AG10803 (cell line): ENCODE measurements around the gene ZNF428.

ENCODE experiments used
- DNase-seq: peaks from one replicate; pipeline ENCODE4 v3.0.0; 2010; ENCODE audit warnings: low read depth
- H3K4me3 ChIP-seq: 2 replicates; pipeline ENCODE4 v1.5.1; 2011; ENCODE audit warnings: mild to moderate bottlenecking, low read length, control low read depth
- TF ChIP-seq, protein P1 (sequence below): conservative IDR thresholded peaks from 2 replicates; pipeline ENCODE4 v1.5.1; 2011; ENCODE audit warnings: mild to moderate bottlenecking, low read length, control low read depth, inconsistent platforms

The ZNF428 gene

GRCh38 chr19:43616954-43617353 is 2.5 kb downstream of the ZNF428 start:
- TF ChIP-seq, protein P1, sequence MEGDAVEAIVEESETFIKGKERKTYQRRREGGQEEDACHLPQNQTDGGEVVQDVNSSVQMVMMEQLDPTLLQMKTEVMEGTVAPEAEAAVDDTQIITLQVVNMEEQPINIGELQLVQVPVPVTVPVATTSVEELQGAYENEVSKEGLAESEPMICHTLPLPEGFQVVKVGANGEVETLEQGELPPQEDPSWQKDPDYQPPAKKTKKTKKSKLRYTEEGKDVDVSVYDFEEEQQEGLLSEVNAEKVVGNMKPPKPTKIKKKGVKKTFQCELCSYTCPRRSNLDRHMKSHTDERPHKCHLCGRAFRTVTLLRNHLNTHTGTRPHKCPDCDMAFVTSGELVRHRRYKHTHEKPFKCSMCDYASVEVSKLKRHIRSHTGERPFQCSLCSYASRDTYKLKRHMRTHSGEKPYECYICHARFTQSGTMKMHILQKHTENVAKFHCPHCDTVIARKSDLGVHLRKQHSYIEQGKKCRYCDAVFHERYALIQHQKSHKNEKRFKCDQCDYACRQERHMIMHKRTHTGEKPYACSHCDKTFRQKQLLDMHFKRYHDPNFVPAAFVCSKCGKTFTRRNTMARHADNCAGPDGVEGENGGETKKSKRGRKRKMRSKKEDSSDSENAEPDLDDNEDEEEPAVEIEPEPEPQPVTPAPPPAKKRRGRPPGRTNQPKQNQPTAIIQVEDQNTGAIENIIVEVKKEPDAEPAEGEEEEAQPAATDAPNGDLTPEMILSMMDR = no peak
- no peak for DNase-seq
- no peak overlapping the region for H3K4me3 ChIP-seq

DNA sequence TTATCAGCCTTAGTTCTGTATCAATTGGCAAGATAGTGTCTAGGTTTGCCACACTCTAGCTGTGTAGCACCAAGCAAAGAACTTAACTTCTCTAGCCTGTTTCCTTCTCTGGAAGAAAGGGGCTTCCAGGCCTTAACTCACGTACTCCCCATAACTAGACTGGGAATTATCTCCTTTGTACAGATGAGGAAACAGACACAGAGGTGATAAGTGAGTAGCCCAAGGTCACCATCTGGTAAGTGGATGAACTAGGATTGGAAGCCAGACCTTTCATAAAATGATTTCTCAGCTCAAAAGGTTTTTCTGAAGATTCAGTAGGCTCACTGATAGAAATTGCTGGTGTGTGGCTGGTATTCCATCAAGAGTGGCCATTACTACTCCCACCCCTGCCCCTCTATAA is 3.1 kb downstream of the ZNF428 start:
- H3K4me3 ChIP-seq = no peak overlapping the region
- no peak for DNase-seq

DNA sequence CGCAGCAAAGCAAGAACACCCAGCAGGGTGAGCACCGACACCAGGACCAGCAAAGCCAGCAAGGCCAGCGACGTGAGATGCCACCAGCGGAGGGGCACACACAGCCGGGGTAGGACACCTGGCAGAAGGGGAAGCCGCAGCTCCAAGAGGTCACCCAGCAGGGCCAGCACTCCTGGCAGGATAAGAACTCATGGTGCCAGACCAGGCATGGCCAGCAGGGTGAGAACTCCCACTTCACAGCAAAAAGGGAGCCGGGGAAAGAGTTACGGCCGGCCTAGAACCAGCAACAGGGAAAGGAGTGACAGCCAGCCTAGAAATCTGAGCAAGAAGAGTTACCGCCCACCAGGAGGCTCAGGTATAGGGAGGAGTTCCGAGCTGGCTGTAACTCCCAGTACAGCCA is 7.1 kb downstream of the ZNF428 start:
- no peak overlapping the region for H3K4me3 ChIP-seq
- TF ChIP-seq, protein P1 = no peak
- no peak for DNase-seq

More for the DNA sequence above, 3.1 kb downstream of the ZNF428 start:
- TF ChIP-seq, protein P1 = no peak

DNA sequence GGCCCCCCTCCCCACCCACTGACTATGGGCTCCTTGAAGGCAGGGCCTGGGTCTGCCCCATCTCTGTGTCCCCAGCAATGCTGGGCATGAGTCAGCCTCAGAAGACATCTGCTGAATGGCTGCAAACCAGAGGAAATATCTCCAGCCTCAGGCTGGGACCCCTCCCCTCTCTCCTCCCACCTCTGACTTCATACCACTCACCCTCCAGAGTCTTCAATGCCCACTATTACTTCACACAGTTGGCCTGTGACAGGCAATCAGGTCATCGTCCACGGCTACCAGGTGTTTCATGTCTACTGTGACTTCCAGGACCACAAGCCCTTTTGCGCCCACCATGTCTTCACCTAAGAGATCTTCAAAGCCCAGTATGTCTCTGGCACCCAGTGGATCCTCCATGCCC is 7.6 kb downstream of the ZNF428 start, which contains the start of gene SRRM5:
TSS of gene SRRM5 (plus strand) at position 301 of the 400 bp plus-strand sequence. CDS start at position 335, 34 bp downstream.
- DNase-seq = no peak
- no peak within 1 kb of the TSS for H3K4me3 ChIP-seq
- TF ChIP-seq, protein P1 = no peak

- TF ChIP-seq, protein P1 = no peak
- no peak for DNase-seq
- H3K4me3 ChIP-seq = no peak overlapping the region
These were observed 8.9 kb downstream of the ZNF428 start for GRCh38 chr19:43610493-43610892.

GRCh38 chr19:43609872-43610271 is 9.6 kb downstream of the ZNF428 start:
- DNase-seq = no peak
- no peak overlapping the region for H3K4me3 ChIP-seq
- TF ChIP-seq, protein P1 = no peak

DNA sequence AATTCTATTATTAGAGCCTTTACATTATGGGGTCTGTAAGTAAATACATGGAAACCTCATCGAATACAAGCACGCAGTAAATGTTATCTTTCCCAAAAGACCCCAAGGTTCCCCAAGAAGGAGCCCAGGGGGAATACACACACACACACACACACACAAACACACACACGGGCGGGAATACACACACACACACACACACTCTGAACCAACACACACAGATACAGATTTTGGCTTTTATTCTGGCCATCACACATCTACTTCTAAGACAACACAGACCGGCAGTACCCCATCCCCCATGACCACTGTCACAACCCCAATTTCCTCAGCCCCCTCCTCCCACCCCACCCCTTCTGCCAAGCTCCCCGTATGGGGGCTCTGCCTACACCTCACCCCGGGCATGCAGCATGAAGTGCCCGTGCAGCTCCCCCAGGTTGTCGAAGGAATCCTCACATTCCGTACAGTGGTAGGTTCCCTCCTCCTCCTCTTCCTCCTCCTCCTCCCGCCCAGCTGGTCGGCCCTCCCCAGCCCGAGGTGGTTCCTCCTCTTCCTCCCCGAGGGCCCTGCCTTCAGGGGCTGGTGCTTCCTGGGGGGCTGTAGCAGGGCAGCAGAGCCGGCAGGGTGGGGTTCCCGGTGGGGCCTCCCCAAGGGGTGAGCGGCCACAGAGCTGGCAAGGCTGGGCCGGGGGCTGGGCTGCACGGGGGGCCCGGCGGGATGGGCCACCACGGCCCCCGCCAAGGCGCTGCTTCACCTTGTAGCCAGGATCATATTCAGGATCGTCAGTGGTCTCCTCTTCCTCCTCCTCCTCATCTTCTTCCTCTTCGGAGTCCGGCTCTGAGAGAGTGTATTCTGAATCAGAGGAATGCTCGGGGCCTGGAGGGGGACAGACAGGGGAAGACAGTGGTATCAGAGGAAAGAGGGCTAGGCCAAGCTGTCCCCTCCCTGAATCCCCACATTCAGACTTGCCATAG is 11.9 kb downstream of the ZNF428 start:
- TF ChIP-seq, protein P1 = no peak
- H3K4me3 ChIP-seq = no peak overlapping the region
- no peak for DNase-seq
